ENCODE data around the gene NUP43. TPM values are rescaled to one million over a fixed set of nuclear protein-coding genes. Genes with fewer than 3 reads are reported as not detected.

The NUP43 gene
- total and polyA plus RNA-seq, 10 of the 15 experiments (the other 5 are each of a cell fraction or from before 2014, with no cell fraction given): 8.9 to 54.2 (median 27.7) TPM

DNA sequence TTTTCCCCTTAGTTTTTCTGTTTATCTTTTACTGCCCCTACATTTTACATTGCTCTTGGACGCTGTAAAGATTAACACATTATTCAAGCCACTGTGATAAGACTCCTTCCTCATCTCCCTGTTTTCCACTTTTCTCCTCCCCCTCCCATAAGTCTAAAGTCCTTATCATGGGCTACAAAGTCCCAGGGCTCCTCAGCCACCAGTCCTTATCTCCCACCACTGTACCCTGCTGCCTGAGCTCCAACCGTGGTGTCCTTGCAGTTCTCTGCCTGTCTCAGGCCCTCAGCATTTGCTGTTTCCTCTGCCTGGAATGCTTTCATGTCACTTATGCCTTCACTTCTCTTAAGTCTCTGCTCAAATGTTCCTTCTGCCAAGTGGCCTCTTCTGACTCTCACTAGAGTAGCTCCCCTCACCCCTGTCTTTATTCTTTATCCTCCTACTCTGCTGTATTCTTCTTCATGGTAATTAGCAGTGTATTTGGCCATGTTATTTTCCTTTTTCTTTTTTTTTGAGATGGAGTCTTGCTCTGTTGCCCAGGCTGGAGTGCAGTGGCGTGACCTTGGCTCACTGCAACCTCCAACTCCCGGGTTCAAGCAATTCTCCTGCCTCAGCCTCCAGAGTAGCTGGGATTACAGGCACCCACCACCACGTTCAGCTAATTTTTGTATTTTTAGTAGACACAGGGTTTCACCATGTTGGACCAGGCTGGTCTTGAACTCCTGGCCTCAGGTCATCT is 17.7 kb downstream of the NUP43 start (continued):
- TF ChIP-seq HCFC1 (IDR thresholded peaks at IDR 0.05; ENCODE audit: low read length): no peak
- no peak for TF ChIP-seq JUND (IDR thresholded peaks at IDR 0.05; ENCODE audit: low read depth, low read length)
- TF ChIP-seq LARP7 (IDR thresholded peaks at IDR 0.05): no peak
- TF ChIP-seq KLF5 (IDR thresholded peaks at IDR 0.05; ENCODE audit: partially characterized antibody): no peak
- TF ChIP-seq RB1 (IDR thresholded peaks at IDR 0.05; ENCODE audit: borderline replicate concordance): no peak
- TF ChIP-seq MXI1 (IDR thresholded peaks at IDR 0.05; ENCODE audit: low read depth, low read length): no peak

DNA sequence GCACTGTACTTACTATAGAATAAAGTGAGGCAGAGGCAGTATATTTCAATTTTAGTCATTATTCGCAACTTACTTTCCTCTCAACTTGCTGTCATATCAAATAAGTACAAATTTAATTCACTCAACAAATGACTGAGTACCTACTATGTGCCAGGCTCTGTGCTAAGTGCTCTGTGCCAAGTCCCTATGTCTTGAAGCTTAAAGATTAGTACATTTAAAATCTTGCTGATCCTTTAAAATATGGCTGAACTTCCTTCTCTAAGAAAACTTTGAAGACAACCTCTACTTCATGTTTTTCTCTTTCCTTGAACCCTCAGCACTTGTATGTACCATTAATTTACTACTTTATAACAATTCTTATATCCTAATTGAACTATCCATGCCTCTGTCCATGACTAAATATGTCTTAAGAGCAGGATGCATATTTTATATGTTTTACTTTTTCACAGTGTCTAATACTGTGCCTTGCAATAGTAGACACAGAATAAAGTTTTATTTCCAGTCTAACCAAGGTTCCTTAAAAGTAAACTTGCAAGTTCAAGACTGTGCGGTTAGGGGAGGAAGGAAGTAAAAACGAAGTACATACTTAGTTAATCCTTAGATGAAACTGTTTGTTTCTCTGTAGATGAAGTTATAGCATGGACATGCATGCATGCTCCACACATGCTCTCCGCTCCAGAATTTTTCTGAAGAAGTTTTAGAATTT is 18.4 kb downstream of the NUP43 start:
- POLR2A ChIA-PET: no interaction called here
- in situ Hi-C loops (cut with MboI): no loop called here
- TF ChIP-seq EED (IDR thresholded peaks at IDR 0.05; ENCODE audit: low read depth) (no peak), EP300 (IDR thresholded peaks at IDR 0.05; ENCODE audit: borderline replicate concordance in 1 of 2, control insufficient read depth in 1 of 2, low read depth in 2 of 2, low read length in 2 of 2) (no peak), NR2C2 (IDR thresholded peaks at IDR 0.05; ENCODE audit: borderline replicate concordance, control insufficient read depth, insufficient read length, low read depth) (no peak)
- TF ChIP-seq, protein P1, sequence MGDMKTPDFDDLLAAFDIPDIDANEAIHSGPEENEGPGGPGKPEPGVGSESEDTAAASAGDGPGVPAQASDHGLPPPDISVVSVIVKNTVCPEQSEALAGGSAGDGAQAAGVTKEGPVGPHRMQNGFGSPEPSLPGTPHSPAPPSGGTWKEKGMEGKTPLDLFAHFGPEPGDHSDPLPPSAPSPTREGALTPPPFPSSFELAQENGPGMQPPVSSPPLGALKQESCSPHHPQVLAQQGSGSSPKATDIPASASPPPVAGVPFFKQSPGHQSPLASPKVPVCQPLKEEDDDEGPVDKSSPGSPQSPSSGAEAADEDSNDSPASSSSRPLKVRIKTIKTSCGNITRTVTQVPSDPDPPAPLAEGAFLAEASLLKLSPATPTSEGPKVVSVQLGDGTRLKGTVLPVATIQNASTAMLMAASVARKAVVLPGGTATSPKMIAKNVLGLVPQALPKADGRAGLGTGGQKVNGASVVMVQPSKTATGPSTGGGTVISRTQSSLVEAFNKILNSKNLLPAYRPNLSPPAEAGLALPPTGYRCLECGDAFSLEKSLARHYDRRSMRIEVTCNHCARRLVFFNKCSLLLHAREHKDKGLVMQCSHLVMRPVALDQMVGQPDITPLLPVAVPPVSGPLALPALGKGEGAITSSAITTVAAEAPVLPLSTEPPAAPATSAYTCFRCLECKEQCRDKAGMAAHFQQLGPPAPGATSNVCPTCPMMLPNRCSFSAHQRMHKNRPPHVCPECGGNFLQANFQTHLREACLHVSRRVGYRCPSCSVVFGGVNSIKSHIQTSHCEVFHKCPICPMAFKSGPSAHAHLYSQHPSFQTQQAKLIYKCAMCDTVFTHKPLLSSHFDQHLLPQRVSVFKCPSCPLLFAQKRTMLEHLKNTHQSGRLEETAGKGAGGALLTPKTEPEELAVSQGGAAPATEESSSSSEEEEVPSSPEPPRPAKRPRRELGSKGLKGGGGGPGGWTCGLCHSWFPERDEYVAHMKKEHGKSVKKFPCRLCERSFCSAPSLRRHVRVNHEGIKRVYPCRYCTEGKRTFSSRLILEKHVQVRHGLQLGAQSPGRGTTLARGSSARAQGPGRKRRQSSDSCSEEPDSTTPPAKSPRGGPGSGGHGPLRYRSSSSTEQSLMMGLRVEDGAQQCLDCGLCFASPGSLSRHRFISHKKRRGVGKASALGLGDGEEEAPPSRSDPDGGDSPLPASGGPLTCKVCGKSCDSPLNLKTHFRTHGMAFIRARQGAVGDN (IDR thresholded peaks at IDR 0.05): no peak
- TF ChIP-seq, protein P2, sequence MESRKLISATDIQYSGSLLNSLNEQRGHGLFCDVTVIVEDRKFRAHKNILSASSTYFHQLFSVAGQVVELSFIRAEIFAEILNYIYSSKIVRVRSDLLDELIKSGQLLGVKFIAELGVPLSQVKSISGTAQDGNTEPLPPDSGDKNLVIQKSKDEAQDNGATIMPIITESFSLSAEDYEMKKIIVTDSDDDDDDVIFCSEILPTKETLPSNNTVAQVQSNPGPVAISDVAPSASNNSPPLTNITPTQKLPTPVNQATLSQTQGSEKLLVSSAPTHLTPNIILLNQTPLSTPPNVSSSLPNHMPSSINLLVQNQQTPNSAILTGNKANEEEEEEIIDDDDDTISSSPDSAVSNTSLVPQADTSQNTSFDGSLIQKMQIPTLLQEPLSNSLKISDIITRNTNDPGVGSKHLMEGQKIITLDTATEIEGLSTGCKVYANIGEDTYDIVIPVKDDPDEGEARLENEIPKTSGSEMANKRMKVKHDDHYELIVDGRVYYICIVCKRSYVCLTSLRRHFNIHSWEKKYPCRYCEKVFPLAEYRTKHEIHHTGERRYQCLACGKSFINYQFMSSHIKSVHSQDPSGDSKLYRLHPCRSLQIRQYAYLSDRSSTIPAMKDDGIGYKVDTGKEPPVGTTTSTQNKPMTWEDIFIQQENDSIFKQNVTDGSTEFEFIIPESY (IDR thresholded peaks at IDR 0.05): no peak
- TF ChIP-seq, protein P3, sequence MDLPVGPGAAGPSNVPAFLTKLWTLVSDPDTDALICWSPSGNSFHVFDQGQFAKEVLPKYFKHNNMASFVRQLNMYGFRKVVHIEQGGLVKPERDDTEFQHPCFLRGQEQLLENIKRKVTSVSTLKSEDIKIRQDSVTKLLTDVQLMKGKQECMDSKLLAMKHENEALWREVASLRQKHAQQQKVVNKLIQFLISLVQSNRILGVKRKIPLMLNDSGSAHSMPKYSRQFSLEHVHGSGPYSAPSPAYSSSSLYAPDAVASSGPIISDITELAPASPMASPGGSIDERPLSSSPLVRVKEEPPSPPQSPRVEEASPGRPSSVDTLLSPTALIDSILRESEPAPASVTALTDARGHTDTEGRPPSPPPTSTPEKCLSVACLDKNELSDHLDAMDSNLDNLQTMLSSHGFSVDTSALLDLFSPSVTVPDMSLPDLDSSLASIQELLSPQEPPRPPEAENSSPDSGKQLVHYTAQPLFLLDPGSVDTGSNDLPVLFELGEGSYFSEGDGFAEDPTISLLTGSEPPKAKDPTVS (IDR thresholded peaks at IDR 0.05; ENCODE audit: low read depth, low read length): no peak

More for the DNA sequence above, 18.4 kb downstream of the NUP43 start:
- Histone ChIP-seq H3K9me3 (replicated peaks; ENCODE audit: control insufficient read depth, insufficient read depth, low read length) (no peaks in the 10 kb centered on the region), H4K20me1 (ENCODE audit: control insufficient read depth, insufficient read depth) (no peaks in the 10 kb centered on the region), H3K27me3 (replicated peaks in 1 of 2; ENCODE audit: control insufficient read depth in 2 of 2, insufficient read depth in 2 of 2, low read length in 1 of 2) (no peaks in the 10 kb centered on the region), H3K36me3 (ENCODE audit: control insufficient read depth in 2 of 2, insufficient read depth in 2 of 2, low read length in 1 of 2) (peaks cover 7 to 9% of the 10 kb centered on the region in 2 experiments), H3K27ac (ENCODE audit: control insufficient read depth, insufficient read depth) (no peak overlapping the region), H3K4me3 (no peak overlapping the region), H3K4me1 (ENCODE audit: control insufficient read depth, insufficient read depth, low read length) (no peaks in the 10 kb centered on the region), H2AFZ (ENCODE audit: control insufficient read depth, low read depth, low read length) (no peak overlapping the region), H3K79me2 (ENCODE audit: control insufficient read depth, insufficient read depth, low read length) (no peaks in the 10 kb centered on the region), H3K4me2 (ENCODE audit: control insufficient read depth, insufficient read depth) (no peak overlapping the region), H3K9ac (ENCODE audit: control insufficient read depth, insufficient read depth, low read length) (no peak overlapping the region)
- intact Hi-C loops (cut with micrococcal nuclease; ENCODE audit: unreplicated experiment): loop anchor here (10.0 kb wide), 3 partner anchors 137 to 287 kb away; partner anchors contain the start of gene LRP11
- ATAC-seq (no peak), DNase-seq (ENCODE audit: low read depth, low spot score) (no peak), FAIRE-seq (no peak)
- ChIA-PET CTCF (no interaction called here), SMC1A (ENCODE audit: uncharacterized antibody, unreplicated experiment) (no interaction called here), RAD21 (ENCODE audit: unreplicated experiment) (no interaction called here)
- WGBS (ENCODE audit: insufficient coverage, insufficient replicate concordance, low lambda C conversion rate, missing lambda C conversion rate): 80% methylated on average over 4 of the region's 4 CpGs
- BruUV-seq (replicated peaks): no TSS peak

All from GM12878 (cell line).